ENCODE data around the gene RBM46. TPM values are rescaled to one million over a fixed set of nuclear protein-coding genes. Genes with fewer than 3 reads are reported as not detected.

The RBM46 gene
- total RNA-seq, 2 donors from 2014 or later: not detected

GRCh38 chr4:154760895-154761294 is 20.2 kb upstream of the RBM46 start:
- H3K36me3 Mint-ChIP-seq (ENCODE audit: low read depth): no peaks in the 10 kb centered on the region
- no peak overlapping the region for H3K27ac Mint-ChIP-seq
- no peak for ATAC-seq
- no peak for DNase-seq
- no peaks in the 10 kb centered on the region for H3K9me3 ChIP-seq (ENCODE audit: control insufficient read depth, low read length, poor library complexity, severe bottlenecking)
- no peak overlapping the region for H3K4me3 Mint-ChIP-seq
- H3K27me3 Mint-ChIP-seq: peaks cover 17% of the 10 kb centered on the region
- no peaks in the 10 kb centered on the region for H3K4me1 Mint-ChIP-seq

GRCh38 chr4:154778264-154778663 is 2.8 kb upstream of the RBM46 start:
- no peaks in the 10 kb centered on the region for H3K4me1 Mint-ChIP-seq

GRCh38 chr4:154779362-154779947 is 1.6 kb upstream of the RBM46 start:
- Mint-ChIP-seq H3K27me3 (peaks cover 29% of the 10 kb centered on the region), H3K27ac (no peak overlapping the region), H3K36me3 (ENCODE audit: low read depth) (no peaks in the 10 kb centered on the region), H3K4me1 (no peaks in the 10 kb centered on the region), H3K4me3 (no peak overlapping the region)
- ATAC-seq (no peak), DNase-seq (no peak)
- no peaks in the 10 kb centered on the region for H3K9me3 ChIP-seq (ENCODE audit: control insufficient read depth, low read length, poor library complexity, severe bottlenecking)

More at GRCh38 chr4:154778264-154778663, 2.8 kb upstream of the RBM46 start:
- Mint-ChIP-seq H3K27me3 (peaks cover 29% of the 10 kb centered on the region), H3K27ac (no peak overlapping the region), H3K36me3 (ENCODE audit: low read depth) (no peaks in the 10 kb centered on the region), H3K4me3 (no peak overlapping the region)
- no peak for ATAC-seq
- DNase-seq: no peak
- no peaks in the 10 kb centered on the region for H3K9me3 ChIP-seq (ENCODE audit: control insufficient read depth, low read length, poor library complexity, severe bottlenecking)

GRCh38 chr4:154781983-154782293 is 866 bp downstream of the RBM46 start:
- Mint-ChIP-seq H3K27me3 (peaks cover 29% of the 10 kb centered on the region), H3K27ac (no peak overlapping the region), H3K4me1 (no peaks in the 10 kb centered on the region), H3K36me3 (ENCODE audit: low read depth) (no peaks in the 10 kb centered on the region), H3K4me3 (no peak overlapping the region)
- ATAC-seq (no peak), DNase-seq (no peak)
- no peaks in the 10 kb centered on the region for H3K9me3 ChIP-seq (ENCODE audit: control insufficient read depth, low read length, poor library complexity, severe bottlenecking)

GRCh38 chr4:154807042-154807630 is 26.1 kb downstream of the RBM46 start:
- DNase-seq (no peak), ATAC-seq (peak; percentile 59)
- Mint-ChIP-seq H3K4me3 (no peak overlapping the region), H3K4me1 (peaks cover 2% of the 10 kb centered on the region), H3K27ac (no peak overlapping the region), H3K27me3 (peaks cover 2% of the 10 kb centered on the region), H3K36me3 (ENCODE audit: low read depth) (no peaks in the 10 kb centered on the region)
- H3K9me3 ChIP-seq (ENCODE audit: control insufficient read depth, low read length, poor library complexity, severe bottlenecking): no peaks in the 10 kb centered on the region

GRCh38 chr4:154818230-154818629 is 37.2 kb downstream of the RBM46 start:
- H3K9me3 ChIP-seq (ENCODE audit: control insufficient read depth, low read length, poor library complexity, severe bottlenecking): no peaks in the 10 kb centered on the region
- peaks cover 3% of the 10 kb centered on the region for H3K36me3 Mint-ChIP-seq (ENCODE audit: low read depth)
- H3K4me3 Mint-ChIP-seq: no peak overlapping the region
- peaks cover 6% of the 10 kb centered on the region for H3K27me3 Mint-ChIP-seq
- ATAC-seq (no peak), DNase-seq (no peak)
- H3K4me1 Mint-ChIP-seq: no peaks in the 10 kb centered on the region
- H3K27ac Mint-ChIP-seq: no peak overlapping the region

- Mint-ChIP-seq H3K27ac (no peak overlapping the region), H3K4me3 (no peak overlapping the region), H3K4me1 (no peaks in the 10 kb centered on the region), H3K36me3 (ENCODE audit: low read depth) (peaks cover 3% of the 10 kb centered on the region), H3K27me3 (peaks cover 6% of the 10 kb centered on the region)
- no peak for ATAC-seq
- H3K9me3 ChIP-seq (ENCODE audit: control insufficient read depth, low read length, poor library complexity, severe bottlenecking): no peaks in the 10 kb centered on the region
- no peak for DNase-seq
Observed at GRCh38 chr4:154822775-154823174, 41.7 kb downstream of the RBM46 start.

- DNase-seq (no peak), ATAC-seq (no peak)
- Mint-ChIP-seq H3K4me1 (no peaks in the 10 kb centered on the region), H3K36me3 (ENCODE audit: low read depth) (no peaks in the 10 kb centered on the region), H3K4me3 (no peak overlapping the region), H3K27me3 (no peaks in the 10 kb centered on the region), H3K27ac (no peak overlapping the region)
- no peaks in the 10 kb centered on the region for H3K9me3 ChIP-seq (ENCODE audit: control insufficient read depth, low read length, poor library complexity, severe bottlenecking)
Observed at GRCh38 chr4:154836030-154836429, 55.0 kb downstream of the RBM46 start.

- H3K27me3 Mint-ChIP-seq: no peaks in the 10 kb centered on the region
- no peak for ATAC-seq
Observed at GRCh38 chr4:154836513-154836912, 55.4 kb downstream of the RBM46 start.

GRCh38 chr4:154838155-154838554 is 57.1 kb downstream of the RBM46 start:
- no peaks in the 10 kb centered on the region for H3K4me1 Mint-ChIP-seq
- ATAC-seq (no peak), DNase-seq (no peak)
- H3K9me3 ChIP-seq (ENCODE audit: control insufficient read depth, low read length, poor library complexity, severe bottlenecking): no peaks in the 10 kb centered on the region
- H3K27ac Mint-ChIP-seq: no peak overlapping the region
- H3K36me3 Mint-ChIP-seq (ENCODE audit: low read depth): no peaks in the 10 kb centered on the region
- H3K4me3 Mint-ChIP-seq: no peak overlapping the region
- no peaks in the 10 kb centered on the region for H3K27me3 Mint-ChIP-seq

More at GRCh38 chr4:154836513-154836912, 55.4 kb downstream of the RBM46 start:
- no peak overlapping the region for H3K4me3 Mint-ChIP-seq
- H3K27ac Mint-ChIP-seq: no peak overlapping the region
- no peaks in the 10 kb centered on the region for H3K36me3 Mint-ChIP-seq (ENCODE audit: low read depth)
- no peak for DNase-seq
- no peaks in the 10 kb centered on the region for H3K9me3 ChIP-seq (ENCODE audit: control insufficient read depth, low read length, poor library complexity, severe bottlenecking)
- H3K4me1 Mint-ChIP-seq: no peaks in the 10 kb centered on the region

- Mint-ChIP-seq H3K4me1 (no peaks in the 10 kb centered on the region), H3K4me3 (no peak overlapping the region), H3K27me3 (no peaks in the 10 kb centered on the region), H3K27ac (no peak overlapping the region), H3K36me3 (ENCODE audit: low read depth) (no peaks in the 10 kb centered on the region)
- H3K9me3 ChIP-seq (ENCODE audit: control insufficient read depth, low read length, poor library complexity, severe bottlenecking): no peaks in the 10 kb centered on the region
- DNase-seq: no peak
- no peak for ATAC-seq
Observed at GRCh38 chr4:154838694-154839093, 57.6 kb downstream of the RBM46 start.

GRCh38 chr4:154854362-154854761 is 73.3 kb downstream of the RBM46 start:
- Mint-ChIP-seq H3K27me3 (no peaks in the 10 kb centered on the region), H3K4me1 (no peaks in the 10 kb centered on the region), H3K36me3 (ENCODE audit: low read depth) (no peaks in the 10 kb centered on the region), H3K4me3 (no peak overlapping the region), H3K27ac (no peak overlapping the region)
- H3K9me3 ChIP-seq (ENCODE audit: control insufficient read depth, low read length, poor library complexity, severe bottlenecking): no peaks in the 10 kb centered on the region
- ATAC-seq (no peak), DNase-seq (no peak)

- H3K27ac Mint-ChIP-seq: no peak overlapping the region
- no peaks in the 10 kb centered on the region for H3K4me1 Mint-ChIP-seq
- no peak overlapping the region for H3K4me3 Mint-ChIP-seq
- no peak for ATAC-seq
- H3K27me3 Mint-ChIP-seq: no peaks in the 10 kb centered on the region
- no peaks in the 10 kb centered on the region for H3K36me3 Mint-ChIP-seq (ENCODE audit: low read depth)
- no peak for DNase-seq
- H3K9me3 ChIP-seq (ENCODE audit: control insufficient read depth, low read length, poor library complexity, severe bottlenecking): no peaks in the 10 kb centered on the region
Observed at GRCh38 chr4:154858166-154858565, 77.1 kb downstream of the RBM46 start.

GRCh38 chr4:154868414-154869194 is 87.5 kb downstream of the RBM46 start:
- no peak overlapping the region for H3K27ac Mint-ChIP-seq
- no peaks in the 10 kb centered on the region for H3K9me3 ChIP-seq (ENCODE audit: control insufficient read depth, low read length, poor library complexity, severe bottlenecking)
- ATAC-seq: no peak
- H3K4me3 Mint-ChIP-seq: no peak overlapping the region
- no peaks in the 10 kb centered on the region for H3K4me1 Mint-ChIP-seq
- H3K27me3 Mint-ChIP-seq: no peaks in the 10 kb centered on the region
- no peak for DNase-seq
- no peaks in the 10 kb centered on the region for H3K36me3 Mint-ChIP-seq (ENCODE audit: low read depth)
